IPS-20b (cell line): ENCODE data around the gene RALGDS.
"Not testable (repeated sequence)": the region's sequence is repeated elsewhere in the genome, so short reads cannot be mapped to it uniquely, and the experiment has no call there.

Source experiments
- H3K27ac ChIP-seq: one replicate; pipeline ENCODE4 v1.5.1; 2013; ENCODE audit warnings: low read length
- H3K27me3 ChIP-seq: 2 replicates; pipeline ENCODE4 v1.6.1; 2013; ENCODE audit warnings: mild to moderate bottlenecking, low read length, inconsistent platforms; ENCODE audit not compliant: insufficient read depth
- H3K36me3 ChIP-seq: 2 replicates; pipeline ENCODE4 v1.6.1; 2013; ENCODE audit warnings: low read depth, mild to moderate bottlenecking, inconsistent platforms, low read length, moderate library complexity; ENCODE audit not compliant: insufficient read depth
- H3K4me1 ChIP-seq: 2 replicates; pipeline ENCODE4 v1.6.1; 2013; ENCODE audit warnings: mild to moderate bottlenecking, control low read depth, inconsistent platforms, low read length, moderate library complexity; ENCODE audit not compliant: insufficient read depth
- H3K4me3 ChIP-seq: 2 replicates; pipeline ENCODE4 v1.5.1; 2013; ENCODE audit warnings: mild to moderate bottlenecking, low read length, inconsistent platforms
- H3K9ac ChIP-seq: 2 replicates; pipeline ENCODE4 v1.6.1; 2013; ENCODE audit warnings: low read depth, mild to moderate bottlenecking, inconsistent platforms, low read length, moderate library complexity
- H3K9me3 ChIP-seq: 2 replicates; pipeline ENCODE4 v1.6.1; 2013; ENCODE audit warnings: mild to moderate bottlenecking, low read depth, low read length, inconsistent platforms; ENCODE audit not compliant: insufficient read depth

Gene RALGDS

GRCh38 chr9:133063159-133063499 is 57.9 kb downstream of the RALGDS start:
- peaks cover 2% of the 10 kb centered on the region; the same call in 1 of the 2 replicates for H3K36me3 ChIP-seq
- H3K27me3 ChIP-seq: no peaks in the 10 kb centered on the region
- H3K4me1 ChIP-seq: peaks cover 11% of the 10 kb centered on the region
- H3K9ac ChIP-seq: no peak overlapping the region
- no peak overlapping the region for H3K27ac ChIP-seq
- H3K4me3 ChIP-seq: no peak overlapping the region
- no peaks in the 10 kb centered on the region for H3K9me3 ChIP-seq

- H3K36me3 ChIP-seq, H3K9ac ChIP-seq, H3K4me3 ChIP-seq, H3K9me3 ChIP-seq, H3K27me3 ChIP-seq, H3K27ac ChIP-seq: not testable (repeated sequence)
- H3K4me1 ChIP-seq: peaks cover 11% of the 10 kb centered on the region
These were observed 58.5 kb downstream of the RALGDS start for GRCh38 chr9:133062569-133062968.

DNA sequence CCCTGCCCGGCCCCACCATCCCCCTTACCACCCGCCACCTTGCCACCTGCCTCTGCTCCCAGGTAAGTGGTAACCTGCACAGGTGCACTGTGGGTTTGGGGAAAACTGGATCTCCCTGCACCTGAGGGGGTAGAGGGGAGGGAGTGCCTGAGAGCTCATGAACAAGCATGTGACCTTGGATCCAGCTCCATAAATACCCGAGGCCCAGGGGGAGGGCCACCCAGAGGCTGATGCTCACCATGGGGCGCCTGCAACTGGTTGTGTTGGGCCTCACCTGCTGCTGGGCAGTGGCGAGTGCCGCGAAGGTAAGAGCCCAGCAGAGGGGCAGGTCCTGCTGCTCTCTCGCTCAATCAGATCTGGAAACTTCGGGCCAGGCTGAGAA is 59.3 kb downstream of the RALGDS start, which contains the start of gene CEL:
TSS of gene CEL (plus strand) at position 218 of the 382 bp plus-strand sequence. CDS start at position 240, 22 bp downstream.
- not testable (repeated sequence) for H3K9ac ChIP-seq, H3K4me3 ChIP-seq, H3K27me3 ChIP-seq, H3K9me3 ChIP-seq, H3K27ac ChIP-seq
- peaks cover 16% of the 10 kb centered on the region for H3K36me3 ChIP-seq
- peaks cover 11% of the 10 kb centered on the region for H3K4me1 ChIP-seq

GRCh38 chr9:133061019-133061763 is 59.8 kb downstream of the RALGDS start:
- not testable (repeated sequence) for H3K27ac ChIP-seq, H3K4me3 ChIP-seq, H3K9ac ChIP-seq, H3K9me3 ChIP-seq, H3K27me3 ChIP-seq
- Histone ChIP-seq H3K4me1 (peaks cover 11% of the 10 kb centered on the region), H3K36me3 (peaks cover 21% of the 10 kb centered on the region)

GRCh38 chr9:133060417-133060841 is 60.6 kb downstream of the RALGDS start:
- no peak overlapping the region for H3K4me3 ChIP-seq
- no peak overlapping the region for H3K9ac ChIP-seq
- H3K36me3 ChIP-seq: peaks cover 29% of the 10 kb centered on the region
- H3K27me3 ChIP-seq: no peaks in the 10 kb centered on the region
- no peaks in the 10 kb centered on the region for H3K9me3 ChIP-seq
- peaks cover 11% of the 10 kb centered on the region for H3K4me1 ChIP-seq
- no peak overlapping the region for H3K27ac ChIP-seq

DNA sequence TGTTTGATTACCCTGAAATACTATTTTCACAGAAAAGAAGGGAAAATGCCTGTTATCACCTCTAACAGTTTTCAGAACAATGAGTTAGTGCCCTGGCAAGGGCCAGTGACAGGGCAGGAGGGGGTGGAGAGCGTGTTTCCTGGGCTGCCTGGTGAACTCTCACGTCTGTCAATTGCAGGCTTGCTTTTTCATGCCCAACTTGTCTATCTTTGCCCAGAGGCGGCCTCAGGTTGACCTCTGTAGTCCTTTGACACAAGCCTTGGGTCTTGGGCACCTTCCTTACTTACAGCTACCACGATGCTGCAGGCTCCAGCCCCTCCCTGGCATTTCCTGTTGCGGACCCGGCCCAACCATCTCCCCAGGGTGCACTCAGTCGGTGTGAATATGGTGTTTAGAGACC is 61.4 kb downstream of the RALGDS start:
- Histone ChIP-seq H3K9me3 (no peaks in the 10 kb centered on the region), H3K36me3 (peaks cover 37% of the 10 kb centered on the region), H3K4me3 (no peak overlapping the region), H3K27me3 (no peaks in the 10 kb centered on the region), H3K9ac (no peak overlapping the region), H3K27ac (no peak overlapping the region), H3K4me1 (peaks cover 11% of the 10 kb centered on the region)

DNA sequence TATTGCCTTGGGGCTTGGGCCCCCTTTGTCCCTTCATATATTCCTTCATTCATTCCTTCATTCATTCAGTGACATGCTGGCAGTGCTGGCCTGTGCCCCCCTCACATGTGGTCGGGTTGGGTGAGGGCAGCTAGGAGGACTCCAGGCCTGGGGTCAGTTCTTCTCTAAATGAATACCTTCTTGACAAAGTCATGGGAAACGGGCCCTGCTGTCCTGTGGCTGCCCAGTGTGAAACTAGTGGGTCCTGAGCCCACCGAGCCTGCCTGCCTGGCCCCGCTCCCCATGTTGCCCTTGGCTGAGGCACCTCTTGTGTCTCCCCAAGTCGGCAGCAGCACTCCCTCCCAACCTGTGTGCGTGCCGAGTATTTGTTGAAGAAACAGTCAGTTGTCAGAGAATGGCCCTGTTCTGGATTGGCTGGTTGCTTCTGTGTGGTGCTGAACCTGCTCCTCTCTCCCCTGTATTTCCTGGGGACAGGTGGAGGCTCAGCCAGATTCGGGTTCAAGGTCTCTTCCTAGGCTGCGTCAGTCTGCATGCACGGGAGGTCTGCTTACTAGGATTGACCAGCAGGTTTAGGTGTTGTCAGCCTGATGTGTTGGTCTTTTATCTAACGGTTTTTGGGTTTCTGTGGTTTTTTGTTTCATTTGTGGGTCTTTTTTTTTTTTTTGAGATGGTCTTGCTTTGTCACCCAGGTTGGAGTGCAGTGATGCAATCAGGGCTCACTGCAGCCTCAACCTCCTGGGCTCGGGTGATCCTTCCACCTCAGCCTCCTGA is 62.3 kb downstream of the RALGDS start:
- H3K9ac ChIP-seq: no peak overlapping the region
- H3K27ac ChIP-seq: no peak overlapping the region
- no peaks in the 10 kb centered on the region for H3K9me3 ChIP-seq
- H3K27me3 ChIP-seq: no peaks in the 10 kb centered on the region
- H3K4me1 ChIP-seq: peaks cover 11% of the 10 kb centered on the region
- H3K36me3 ChIP-seq: peaks cover 46% of the 10 kb centered on the region
- H3K4me3 ChIP-seq: no peak overlapping the region

- Histone ChIP-seq H3K9ac (no peak overlapping the region), H3K27ac (no peak overlapping the region), H3K36me3 (peaks cover 53% of the 10 kb centered on the region), H3K4me1 (peaks cover 11% of the 10 kb centered on the region), H3K4me3 (no peak overlapping the region), H3K9me3 (no peaks in the 10 kb centered on the region), H3K27me3 (no peaks in the 10 kb centered on the region)
These were observed 63.0 kb downstream of the RALGDS start for GRCh38 chr9:133058071-133058470.

DNA sequence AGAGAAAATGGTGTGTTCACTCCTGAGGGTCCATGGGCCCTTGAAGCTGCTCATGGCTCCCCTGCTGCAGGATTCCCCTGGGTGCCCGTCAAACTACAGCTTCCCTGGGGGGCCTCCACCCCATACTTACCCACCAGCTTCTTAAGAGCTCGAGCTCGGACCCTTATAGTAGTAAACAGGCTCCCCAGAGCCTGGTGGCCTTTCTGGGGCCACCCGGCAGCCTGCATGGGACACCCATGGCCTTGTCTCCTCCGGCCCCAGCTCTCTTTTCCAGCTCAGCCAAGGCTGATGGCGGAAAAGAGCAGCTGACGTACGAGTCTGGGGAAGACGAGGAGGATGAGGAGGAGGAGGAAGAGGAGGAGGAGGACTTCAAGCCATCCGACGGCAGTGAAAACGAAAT is 63.5 kb downstream of the RALGDS start:
- Histone ChIP-seq H3K4me1 (peaks cover 11% of the 10 kb centered on the region), H3K36me3 (peaks cover 56% of the 10 kb centered on the region), H3K27ac (no peak overlapping the region), H3K9me3 (no peaks in the 10 kb centered on the region), H3K27me3 (no peaks in the 10 kb centered on the region), H3K9ac (no peak overlapping the region), H3K4me3 (no peak overlapping the region)

GRCh38 chr9:133057006-133057405 is 64.0 kb downstream of the RALGDS start:
- Histone ChIP-seq H3K9ac (no peak overlapping the region), H3K27me3 (no peaks in the 10 kb centered on the region), H3K4me1 (peaks cover 11% of the 10 kb centered on the region), H3K36me3 (peaks cover 61% of the 10 kb centered on the region), H3K27ac (no peak overlapping the region), H3K9me3 (no peaks in the 10 kb centered on the region), H3K4me3 (no peak overlapping the region)

DNA sequence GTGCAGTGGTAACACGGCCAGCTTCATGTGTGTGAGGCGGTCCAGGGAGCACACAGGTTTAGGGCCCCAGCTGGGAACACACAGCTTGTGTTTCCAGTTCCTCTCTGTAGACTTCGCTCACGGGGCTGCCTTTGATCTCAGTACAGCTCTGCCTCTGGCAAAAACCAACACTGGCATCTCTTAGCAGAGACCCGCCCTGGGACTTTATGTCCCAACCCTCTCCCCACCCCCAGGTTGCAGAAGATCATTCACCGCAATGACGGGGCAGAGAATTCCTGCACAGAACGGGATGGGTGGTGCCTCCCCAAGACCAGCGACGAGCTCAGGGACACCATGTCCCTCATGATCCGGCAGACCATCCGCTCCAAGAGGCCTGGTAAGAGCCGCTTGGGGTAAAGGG is 64.5 kb downstream of the RALGDS start:
- Histone ChIP-seq H3K4me3 (no peak overlapping the region), H3K36me3 (peaks cover 66% of the 10 kb centered on the region), H3K27ac (no peak overlapping the region), H3K9ac (no peak overlapping the region), H3K27me3 (no peaks in the 10 kb centered on the region), H3K9me3 (no peaks in the 10 kb centered on the region), H3K4me1 (peaks cover 11% of the 10 kb centered on the region)
